Epithelial cell of proximal tubule (primary cell): ENCODE results near the gene SERPINB11. TPM values are rescaled to one million over a fixed set of nuclear protein-coding genes. Genes with fewer than 3 reads are reported as not detected.

ENCODE experiments used
- DNase-seq: peaks from one replicate; pipeline ENCODE4 v3.0.0-alpha.2; 2011; ENCODE audit warnings: low read depth
- H3K4me3 ChIP-seq: 2 replicates; pipeline ENCODE4 v1.5.1; 2011; ENCODE audit warnings: low read depth, mild to moderate bottlenecking, low read length
- total RNA-seq: library from RNA; depleted of rRNA; stranded (reverse); fragments of >200 nt; gene quantifications from 2 replicates; pipeline ENCODE4 v1.2.3, GENCODE V29; 2015
- TF ChIP-seq, protein P1 (sequence below): conservative IDR thresholded peaks from 2 replicates; pipeline ENCODE4 v1.5.1; 2012; ENCODE audit warnings: low read depth, mild to moderate bottlenecking, low read length

SERPINB11 gene
- total RNA-seq, 1 donor from 2014 or later = not detected

DNA sequence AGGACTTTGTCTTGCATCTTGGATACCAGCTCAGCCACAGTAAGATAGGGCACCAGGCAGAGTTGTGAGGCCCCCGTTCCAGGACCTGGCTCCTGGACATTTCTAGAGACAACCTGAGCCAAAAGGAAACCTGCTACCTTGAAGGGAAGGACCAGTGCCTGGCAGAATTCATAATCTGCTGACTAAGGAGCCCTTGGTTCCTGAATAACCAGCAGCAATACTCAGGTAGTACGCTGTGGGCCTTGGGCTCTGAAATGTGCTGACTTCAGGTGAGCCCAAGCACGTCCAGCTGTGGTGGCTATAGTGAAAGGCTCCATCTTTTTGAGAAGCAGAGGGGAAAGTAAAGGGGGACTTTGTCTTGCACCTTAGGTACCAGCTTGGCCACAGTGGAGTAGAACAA, 28.5 kb downstream of the SERPINB11 start:
- H3K4me3 ChIP-seq = no peak overlapping the region
- TF ChIP-seq, protein P1, sequence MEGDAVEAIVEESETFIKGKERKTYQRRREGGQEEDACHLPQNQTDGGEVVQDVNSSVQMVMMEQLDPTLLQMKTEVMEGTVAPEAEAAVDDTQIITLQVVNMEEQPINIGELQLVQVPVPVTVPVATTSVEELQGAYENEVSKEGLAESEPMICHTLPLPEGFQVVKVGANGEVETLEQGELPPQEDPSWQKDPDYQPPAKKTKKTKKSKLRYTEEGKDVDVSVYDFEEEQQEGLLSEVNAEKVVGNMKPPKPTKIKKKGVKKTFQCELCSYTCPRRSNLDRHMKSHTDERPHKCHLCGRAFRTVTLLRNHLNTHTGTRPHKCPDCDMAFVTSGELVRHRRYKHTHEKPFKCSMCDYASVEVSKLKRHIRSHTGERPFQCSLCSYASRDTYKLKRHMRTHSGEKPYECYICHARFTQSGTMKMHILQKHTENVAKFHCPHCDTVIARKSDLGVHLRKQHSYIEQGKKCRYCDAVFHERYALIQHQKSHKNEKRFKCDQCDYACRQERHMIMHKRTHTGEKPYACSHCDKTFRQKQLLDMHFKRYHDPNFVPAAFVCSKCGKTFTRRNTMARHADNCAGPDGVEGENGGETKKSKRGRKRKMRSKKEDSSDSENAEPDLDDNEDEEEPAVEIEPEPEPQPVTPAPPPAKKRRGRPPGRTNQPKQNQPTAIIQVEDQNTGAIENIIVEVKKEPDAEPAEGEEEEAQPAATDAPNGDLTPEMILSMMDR = no peak
- no peak for DNase-seq

DNA sequence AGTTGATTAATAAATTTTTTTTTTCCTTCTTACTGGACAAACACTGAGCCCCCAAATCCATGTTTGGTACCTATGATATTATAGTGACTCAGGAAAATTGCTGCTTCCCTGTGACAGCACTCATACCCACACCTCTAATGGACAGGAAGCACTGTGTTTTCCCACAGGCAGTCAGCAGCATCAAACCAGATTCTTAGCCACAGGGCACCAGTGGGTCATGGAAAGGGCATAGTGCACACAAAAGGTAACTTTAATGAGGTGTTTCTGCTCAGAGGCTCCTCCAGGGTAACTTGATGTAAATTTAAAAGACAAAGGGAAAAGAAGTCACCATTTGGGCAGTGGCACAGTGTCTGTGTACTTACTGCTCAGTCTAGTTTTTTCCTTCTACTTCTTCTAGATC, 34.1 kb downstream of the SERPINB11 start:
- no peak for DNase-seq
- no peak overlapping the region for H3K4me3 ChIP-seq
- TF ChIP-seq, protein P1 = no peak

DNA sequence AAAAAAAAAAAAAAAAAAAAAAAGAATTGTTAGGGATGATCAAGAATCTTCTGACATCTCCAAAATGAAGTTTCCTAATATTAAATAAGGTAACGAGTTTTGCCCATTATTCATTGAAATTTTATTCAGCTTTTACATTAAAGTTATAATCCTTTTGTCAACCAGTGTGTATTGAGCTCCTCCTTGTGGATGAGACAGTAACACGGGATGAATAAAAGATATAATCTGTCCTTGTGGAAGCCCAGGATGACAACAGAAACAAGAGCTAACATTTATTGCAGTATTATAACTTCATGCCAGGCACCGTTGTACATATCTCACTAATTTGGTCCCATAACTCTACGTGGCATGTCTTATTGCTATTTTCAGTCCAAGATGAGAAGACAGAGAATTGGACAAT, 39.0 kb downstream of the SERPINB11 start:
- no peak for DNase-seq
- H3K4me3 ChIP-seq = no peak overlapping the region
- TF ChIP-seq, protein P1 = peak; percentile 66

DNA sequence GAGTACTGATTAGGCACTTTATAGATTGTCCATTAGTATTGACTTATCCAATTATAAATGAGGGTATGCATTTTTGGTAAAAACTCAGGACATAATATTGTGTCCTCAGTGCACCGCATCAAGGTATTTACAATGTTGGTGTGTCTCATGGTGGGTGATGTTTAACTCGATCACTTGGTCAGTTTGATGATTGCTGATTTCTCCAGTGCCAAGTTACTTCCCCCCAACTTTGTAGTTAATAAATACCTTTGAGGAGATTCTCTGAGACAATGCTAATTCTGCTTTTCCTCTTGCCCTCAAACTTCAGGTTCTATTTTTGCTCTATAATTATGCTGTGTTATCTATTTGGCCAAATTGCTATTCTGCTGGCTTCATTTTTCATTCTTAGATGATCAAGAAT, 44.2 kb downstream of the SERPINB11 start:
- TF ChIP-seq, protein P1 = no peak
- H3K4me3 ChIP-seq = no peak overlapping the region
- DNase-seq = no peak

DNA sequence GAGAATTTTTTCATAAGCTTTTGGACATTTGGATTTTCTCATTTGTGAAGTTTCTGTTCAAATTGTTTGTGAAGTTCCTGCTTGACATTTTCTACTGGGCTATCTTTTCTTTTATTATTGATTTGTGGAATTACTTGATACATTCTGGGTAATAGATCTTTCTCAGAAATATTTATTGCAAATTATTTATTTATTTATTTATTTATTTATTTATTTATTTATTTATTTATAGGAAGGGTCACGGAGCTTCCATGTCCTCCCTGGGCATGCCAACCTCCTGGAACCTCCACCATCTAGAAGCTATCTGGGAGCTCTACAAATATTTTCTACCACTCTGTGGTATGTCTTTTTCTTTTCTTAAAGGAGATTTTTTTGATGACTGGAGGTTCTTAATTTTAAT, 46.7 kb downstream of the SERPINB11 start:
- TF ChIP-seq, protein P1 = no peak
- no peak overlapping the region for H3K4me3 ChIP-seq
- DNase-seq = no peak

DNA sequence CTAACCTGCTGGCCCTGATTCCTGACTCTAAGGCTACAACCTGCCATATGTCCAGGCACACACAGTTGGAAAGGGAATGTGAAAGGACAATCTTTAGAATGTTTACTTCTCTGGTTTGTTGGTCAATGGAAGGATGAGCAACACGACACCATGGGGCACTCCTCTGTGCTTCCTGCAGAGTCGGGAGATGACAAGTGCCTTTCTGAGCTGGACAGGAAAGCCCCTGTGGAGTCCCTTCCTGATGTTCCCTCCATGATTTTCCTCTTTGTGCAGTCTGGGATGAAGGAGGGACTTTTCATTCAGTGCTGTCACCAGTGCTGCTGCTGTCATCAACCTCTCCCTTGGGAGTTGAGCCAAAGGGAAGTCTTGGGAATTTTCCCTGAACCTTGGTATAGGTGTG, 49.9 kb downstream of the SERPINB11 start:
- H3K4me3 ChIP-seq = no peak overlapping the region
- TF ChIP-seq, protein P1 = no peak
- no peak for DNase-seq

DNA sequence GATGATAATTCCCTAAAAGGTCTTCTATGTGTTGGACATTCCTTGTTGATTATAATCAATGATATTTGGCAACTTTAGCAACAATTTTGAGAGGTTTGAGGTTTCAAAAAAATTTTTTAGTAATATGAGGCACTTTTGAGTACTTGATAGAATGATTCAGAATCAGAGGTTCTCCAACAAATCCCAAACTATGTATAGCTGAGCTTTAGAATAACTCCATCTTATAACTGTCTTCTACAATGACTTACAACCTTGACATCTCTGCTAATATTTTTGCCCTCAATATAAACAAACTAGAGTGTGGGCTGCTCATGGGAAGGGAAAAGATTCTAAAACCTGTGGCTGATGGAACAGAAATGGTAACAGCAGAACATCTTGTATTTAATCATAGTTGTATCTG, 50.9 kb downstream of the SERPINB11 start:
- TF ChIP-seq, protein P1 = no peak
- no peak for DNase-seq
- H3K4me3 ChIP-seq = no peak overlapping the region
